HG02588 (cell line): ENCODE measurements around the gene HOXB7.

Experiments used
- ATAC-seq: cut with Tn5 transposase; IDR thresholded peaks from one replicate; pipeline ENCODE4 v1.9.1; 2021; ENCODE audit warnings: mild to moderate bottlenecking, moderate library complexity; ENCODE audit not compliant: unreplicated experiment

The HOXB7 gene

DNA sequence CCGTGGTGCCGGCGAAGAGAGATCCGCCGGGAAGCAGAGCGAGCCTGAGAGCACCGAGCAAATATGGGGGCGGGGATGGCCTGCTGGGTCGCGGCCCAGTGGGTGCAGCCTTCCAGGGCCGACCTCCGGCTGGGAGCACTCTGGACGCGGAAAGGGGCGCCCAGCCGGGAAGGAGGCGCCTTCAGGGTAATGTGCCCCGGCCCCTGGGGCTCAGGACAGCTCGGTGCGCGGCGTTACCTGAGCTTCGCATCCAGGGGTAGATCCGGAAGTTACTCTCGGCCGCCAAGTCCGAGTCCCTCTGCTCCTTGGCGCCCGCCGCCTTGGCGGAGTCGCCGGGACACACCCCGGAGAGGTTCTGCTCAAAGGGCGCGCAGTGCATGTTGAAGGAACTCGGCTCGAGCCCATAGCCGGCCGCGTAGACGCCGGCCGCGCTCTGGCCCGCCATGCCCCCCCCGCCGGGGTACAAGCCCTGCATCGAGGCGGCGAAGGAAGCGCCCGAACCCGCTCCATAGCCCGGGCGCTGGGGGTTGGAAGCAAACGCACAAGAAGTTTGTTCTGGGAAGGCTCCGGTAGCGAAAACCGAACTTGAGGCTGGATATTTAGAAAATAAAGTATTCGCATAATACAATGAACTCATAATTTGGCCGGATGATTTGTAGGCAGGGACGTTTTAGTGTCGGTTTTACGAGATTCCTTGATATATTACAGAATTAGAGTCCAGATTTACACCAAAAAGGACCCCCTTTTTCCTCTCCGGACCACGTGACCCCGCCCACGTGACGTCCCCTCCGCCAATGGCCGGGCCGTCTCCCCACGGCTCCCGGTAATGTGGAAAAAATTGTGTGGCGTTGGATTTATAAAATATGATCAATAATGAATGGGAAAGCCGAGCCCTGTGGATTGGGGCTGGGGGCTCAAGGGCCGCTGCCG is at the start of gene HOXB7:
Gene HOXB7 (minus strand): TSS at position 736 of the 930 bp plus-strand sequence. CDS start 99 bp downstream, at position 637.
- ATAC-seq: no peak

DNA sequence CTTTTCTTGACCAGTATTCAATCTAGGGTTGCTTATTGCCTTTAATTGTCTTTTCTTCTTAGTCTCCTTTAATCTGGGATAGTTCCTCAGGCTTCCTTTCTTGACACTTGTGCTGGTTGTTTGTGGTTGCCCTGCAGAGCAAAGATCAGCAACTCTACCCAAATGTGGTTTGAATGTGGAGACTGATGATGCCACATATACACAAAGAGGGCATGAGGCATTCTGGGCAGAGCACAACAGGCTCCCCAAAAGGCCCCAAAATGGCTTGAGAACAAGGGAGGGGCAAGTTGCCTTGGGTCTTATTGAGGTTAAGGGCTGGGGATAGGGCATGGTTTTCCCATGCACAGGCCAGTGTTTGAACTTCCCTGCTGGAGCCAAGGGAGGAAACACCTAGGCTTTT is 45.1 kb upstream of the HOXB7 start:
- no peak for ATAC-seq

DNA sequence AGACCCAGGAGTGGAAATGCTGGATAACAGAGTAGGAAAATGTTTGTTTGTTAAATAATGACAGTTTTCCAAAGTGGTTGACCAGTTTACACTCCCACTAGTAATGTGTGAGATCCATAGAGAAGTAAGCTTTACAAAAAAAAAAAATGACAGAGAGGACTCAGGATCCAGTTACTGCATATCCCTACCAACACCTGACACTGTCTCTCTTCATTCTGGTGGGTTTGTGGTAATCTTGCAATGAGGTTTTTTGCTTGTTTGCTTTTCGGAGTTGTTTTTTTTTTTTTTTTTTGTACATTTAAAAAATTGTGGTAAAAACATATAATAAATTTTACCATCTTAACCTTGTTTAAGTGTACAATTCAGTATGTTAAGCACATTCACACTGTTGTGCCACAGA is 38.9 kb upstream of the HOXB7 start:
- ATAC-seq: no peak

DNA sequence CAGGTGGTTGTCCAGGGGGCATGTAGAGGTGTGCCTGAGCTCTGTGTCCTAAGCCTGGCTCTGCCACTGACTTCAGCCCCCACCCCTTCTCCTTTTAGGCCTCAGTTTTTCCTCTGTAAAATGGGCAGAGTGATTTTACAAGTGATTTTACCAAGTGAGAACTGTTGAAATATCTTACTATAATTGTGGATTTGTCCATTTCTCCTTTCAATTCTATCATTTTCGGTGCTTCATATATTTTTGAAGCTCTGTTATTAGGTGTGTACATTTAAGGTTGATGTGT is 37.1 kb upstream of the HOXB7 start:
- no peak for ATAC-seq

DNA sequence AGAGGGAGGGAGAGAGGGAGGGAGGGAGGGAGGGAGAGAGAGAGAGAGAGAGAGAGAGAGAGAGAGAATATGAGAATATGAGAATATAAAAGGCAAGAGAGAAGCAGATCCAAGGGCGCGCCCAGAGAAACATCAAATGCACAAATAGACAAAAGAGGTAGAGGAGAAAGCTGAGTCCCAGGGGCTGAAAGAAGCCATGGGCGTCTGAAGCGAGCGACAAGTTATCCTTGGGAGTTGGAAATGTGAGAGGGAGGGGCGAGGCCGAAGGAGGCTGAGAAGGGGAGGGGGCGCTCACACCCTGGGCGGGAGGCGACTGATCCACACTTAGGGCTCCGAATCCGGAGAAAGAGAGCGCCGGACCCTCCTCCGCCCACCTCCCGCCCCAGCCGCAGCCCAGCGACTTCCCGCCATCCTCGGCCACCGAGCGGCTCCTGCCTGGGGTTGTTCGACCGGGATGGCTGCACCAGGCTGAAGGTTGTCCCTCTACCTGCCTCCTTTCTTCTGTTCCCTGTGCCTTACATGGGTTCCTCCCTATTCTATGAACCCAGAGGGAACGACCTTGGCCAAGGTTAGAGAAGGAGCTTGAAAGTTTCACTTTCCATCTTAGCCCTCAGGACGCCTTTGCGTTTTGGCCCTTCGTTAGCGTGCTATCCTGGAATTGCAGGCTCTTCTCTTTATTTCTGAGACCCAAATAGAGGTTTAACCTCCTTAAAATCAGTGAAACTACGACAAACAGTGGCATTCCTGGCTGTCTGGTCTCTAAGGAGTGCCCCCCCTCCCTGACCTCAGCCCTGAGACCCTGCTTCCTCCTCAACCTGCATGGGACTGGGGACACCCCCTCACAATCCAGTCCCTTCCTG is 36.5 kb upstream of the HOXB7 start:
- no peak for ATAC-seq

DNA sequence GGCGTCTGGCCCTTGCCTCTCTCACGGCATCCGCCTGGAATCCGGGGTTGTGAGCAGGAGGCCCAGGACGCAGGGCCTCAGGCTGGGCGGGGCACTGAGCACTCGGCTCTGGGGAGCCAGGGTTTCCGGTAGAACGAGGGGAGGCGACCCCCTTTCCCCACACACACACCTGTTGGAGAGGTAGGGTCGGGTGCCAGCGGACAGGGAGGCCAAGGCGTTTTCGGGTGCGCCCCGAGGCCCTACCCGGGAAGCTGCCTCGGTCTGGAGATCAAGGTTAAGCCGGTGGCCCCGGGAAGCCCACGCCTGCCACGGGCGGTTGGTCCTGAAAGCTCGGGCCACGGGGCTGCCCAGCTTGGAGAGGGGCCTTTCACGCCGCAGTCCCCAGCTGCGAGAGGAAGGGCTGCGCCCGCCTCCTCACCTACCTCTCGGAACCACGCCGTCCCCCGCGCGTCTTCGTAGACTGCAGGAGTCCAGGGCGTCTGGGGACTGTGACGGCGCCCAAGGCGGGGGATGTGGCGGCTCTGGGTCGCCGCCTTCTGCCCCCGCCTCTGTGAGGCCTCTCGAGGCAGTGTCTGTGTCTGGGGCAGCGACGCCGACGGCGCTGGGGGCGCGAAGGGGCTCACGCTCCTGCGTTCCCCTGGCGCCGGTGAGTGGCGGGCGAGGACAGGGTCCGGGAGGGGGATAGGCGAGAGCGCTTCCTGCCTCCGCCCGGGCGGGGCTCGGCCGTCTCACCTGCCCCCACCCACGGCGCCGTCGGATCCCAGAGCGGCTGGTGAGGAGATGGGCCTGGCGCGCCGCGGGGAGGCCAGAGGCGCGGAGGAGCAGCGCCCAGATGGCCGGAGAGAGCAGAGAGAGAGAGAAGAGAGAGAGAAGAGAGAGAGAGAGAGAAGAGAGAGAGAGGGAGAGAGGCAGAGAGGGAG is 35.6 kb upstream of the HOXB7 start:
- no peak for ATAC-seq

DNA sequence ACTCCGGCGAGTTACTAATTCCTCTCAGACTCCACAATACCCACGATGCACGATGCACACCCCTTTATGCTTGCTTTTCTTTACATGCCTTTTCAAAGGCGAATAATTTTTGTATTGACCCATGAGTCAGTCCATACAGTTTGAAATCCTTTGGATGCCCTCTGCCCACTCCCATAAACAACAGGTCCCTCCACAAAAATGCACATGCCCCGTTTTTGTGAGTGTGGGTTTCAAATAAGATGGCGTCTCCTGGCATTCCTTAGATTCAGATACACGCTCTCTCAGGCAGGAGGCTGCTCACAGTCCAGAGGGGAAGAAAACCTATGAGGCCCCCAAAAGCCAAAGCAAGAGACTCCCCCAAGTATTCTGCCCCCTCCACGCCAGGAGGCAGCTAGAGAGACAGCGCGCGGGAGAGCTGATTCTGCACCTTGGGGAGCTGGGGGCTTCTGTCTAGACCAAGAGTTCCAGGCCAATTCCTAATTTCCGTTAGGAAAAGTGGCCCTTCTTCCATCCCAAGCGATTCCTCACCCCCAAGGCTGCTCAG is 34.9 kb upstream of the HOXB7 start:
- ATAC-seq: no peak

DNA sequence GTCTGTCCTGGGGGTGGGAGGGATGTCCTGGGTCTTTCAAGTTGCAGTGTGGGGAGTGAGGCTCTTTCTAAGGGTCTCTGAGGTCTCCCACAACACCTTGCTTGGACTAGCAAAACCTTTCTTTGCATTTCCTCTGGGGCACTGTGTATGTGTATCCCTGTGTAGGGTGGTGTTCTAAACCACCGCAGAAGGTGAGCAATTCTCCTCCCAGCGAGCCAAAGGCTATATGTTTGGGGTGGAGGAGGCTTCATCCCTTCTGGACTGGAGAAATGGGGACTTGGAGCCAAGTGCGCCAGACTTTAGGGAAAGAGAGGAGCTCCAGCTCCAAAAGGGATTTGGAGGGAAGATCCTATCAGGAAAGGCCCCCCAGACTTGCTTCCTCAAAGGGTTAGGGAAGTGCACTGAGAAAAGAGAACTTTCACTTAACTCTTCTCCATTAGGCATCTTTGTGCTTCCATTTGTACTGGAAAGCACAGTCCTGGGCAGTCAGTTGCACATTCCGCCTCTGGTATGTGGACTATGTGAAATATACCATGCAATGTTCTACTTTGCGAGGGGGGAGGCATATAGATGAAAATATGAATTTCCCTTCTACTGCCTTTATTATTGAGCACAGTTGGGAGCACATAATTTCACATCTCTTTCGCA is 34.2 kb upstream of the HOXB7 start:
- ATAC-seq: no peak

DNA sequence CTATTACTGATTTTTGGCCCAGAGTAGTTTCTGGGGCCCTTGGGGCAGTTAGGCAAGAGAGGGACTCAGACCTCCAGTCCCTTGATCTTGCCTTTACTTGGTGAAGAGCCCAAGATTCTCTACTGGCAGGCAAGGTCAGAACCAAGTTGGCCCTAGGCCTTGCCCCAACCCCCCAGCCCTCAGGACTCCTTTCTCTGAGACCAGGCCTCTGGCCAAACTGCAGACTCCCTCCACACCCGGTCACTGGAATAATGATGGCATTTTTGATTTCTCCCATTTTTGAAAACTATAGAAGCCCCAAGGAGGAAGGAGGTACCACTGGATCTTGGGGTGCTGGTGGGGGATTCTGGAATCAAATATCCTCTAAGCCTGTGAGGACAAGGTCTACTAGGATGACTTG is 33.3 kb upstream of the HOXB7 start:
- no peak for ATAC-seq

DNA sequence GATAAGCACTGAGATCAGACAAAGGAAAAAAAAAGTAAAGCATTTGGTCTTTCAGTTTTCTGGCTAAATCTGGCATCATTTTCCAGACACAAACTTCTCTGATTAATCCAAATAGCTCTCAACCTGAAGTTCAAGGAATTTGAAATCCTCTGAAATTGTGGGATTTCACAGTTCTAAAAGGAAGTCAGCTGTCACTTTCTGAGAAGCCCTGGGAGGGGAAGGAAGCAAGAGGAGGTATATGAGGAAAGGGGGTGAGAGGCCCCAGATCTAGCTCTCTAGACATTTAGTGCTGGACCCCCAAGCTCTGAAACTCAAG is 32.8 kb upstream of the HOXB7 start:
- ATAC-seq: no peak

DNA sequence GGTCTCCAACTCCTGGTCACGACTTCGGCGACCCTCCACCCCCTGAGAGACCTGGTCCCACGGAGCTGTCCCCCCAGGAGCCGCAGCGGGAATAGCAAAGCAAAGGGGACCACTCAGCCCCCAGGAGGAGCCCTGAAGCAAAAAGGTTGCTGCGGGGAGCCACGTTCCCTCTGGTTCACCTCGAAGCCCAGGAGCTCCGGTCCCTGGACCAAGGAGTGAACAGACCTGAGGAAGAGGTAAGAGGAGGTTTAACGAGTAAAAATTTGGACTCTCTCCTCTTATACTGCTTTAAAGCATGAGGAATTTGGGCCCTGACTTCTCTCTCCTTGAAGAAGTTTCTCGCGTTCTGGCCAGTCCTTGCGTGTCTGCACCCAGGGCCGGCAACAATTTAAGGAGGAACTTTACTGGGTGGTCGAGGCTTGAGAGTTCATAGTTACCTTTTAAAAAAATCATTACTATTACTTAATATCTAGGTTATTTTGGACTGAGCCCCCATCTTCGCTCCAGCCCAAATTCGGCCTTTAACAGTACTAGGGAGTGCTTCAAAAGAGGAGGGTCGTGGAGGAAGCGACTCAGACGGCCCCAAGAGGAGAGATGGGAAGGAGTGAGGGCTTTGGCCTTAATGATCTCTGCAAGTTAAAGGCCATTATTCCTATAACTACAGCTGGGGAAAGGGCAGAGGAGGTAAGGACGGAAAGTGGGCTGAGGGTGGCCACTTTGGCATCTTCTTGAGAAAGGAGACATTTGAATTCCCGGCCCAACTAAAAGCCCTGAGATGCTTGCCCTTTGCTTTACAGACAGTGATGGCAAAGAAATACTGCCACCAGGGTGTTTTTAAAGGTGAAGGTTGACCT is 32.3 kb upstream of the HOXB7 start:
- no peak for ATAC-seq

DNA sequence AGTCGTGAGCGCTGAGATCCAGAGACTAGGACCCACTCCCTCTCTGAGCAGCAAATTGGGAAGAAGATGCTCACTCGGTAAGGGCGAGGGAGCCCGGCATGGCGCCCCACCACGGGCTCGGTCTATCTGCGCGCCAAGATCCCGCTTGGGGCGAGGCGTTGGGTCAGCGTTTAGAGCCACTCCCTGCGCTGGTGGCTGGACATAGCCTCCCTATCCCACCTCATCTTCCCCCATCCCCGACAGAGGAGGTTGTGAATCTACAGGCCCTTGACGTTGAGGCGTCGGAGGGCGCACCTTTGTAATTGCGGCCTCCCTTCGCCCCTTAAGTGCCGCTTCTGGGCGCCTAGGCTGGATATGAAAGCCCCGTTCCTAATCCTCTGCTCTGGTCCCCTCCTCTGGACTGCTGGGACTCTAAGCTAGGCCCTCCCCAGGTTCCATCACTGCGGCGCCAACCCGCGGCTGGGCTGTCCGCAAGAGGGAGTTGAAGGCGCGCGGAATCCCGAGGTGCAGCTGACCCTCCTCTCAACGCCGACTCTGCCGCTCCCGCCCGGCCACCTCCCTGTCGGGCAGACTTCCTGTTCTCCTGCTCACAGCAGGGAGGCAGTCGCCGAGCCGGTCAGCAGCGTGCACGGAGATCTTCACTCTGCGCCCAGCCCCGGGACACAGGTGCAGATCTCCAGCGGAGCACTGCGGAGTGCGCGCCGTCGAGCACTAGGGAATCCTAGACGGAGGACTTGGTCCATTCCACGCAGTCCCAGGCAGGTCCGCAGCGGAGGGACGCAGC is 31.4 kb upstream of the HOXB7 start:
- ATAC-seq: no peak

DNA sequence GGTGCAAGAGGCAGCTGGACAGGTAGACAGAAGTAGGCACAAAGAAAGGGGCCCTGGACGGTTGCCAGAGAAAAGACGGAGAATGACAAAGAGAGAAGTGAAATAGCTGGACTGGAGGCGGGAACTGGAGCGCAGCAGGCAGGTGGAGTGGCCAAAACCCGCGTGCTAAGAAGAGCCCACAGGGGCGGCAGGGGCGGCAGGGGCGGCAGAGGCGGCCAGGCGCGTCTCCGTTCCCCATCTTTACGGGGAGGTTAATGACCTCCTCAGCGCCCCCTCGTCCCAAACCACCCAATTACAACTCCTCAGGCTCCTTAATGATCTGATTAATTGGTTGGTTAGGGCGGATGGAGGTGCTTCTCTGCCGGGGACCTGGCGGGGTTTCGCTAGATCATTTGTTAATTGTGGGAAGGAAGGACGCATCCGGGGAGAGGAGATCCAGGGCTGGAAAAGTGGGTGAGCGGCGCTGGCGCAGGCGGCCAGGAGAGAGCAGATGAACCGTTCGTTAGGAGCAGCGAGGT is 30.8 kb upstream of the HOXB7 start:
- no peak for ATAC-seq

DNA sequence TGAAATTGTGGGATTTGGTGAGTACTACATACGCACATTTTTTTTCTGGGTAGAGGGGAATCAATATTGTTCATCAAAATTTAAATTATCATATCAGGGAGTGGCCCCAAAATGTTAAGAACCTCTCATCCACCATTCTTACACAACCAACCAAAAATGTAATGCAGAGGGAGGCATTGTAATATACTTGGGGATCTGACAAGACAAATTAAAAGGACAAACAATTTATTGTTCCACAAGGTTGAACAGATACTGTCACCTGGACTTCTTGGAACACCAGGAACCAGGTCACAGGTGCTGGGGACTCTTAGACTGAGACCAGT is 30.0 kb upstream of the HOXB7 start:
- no peak for ATAC-seq

DNA sequence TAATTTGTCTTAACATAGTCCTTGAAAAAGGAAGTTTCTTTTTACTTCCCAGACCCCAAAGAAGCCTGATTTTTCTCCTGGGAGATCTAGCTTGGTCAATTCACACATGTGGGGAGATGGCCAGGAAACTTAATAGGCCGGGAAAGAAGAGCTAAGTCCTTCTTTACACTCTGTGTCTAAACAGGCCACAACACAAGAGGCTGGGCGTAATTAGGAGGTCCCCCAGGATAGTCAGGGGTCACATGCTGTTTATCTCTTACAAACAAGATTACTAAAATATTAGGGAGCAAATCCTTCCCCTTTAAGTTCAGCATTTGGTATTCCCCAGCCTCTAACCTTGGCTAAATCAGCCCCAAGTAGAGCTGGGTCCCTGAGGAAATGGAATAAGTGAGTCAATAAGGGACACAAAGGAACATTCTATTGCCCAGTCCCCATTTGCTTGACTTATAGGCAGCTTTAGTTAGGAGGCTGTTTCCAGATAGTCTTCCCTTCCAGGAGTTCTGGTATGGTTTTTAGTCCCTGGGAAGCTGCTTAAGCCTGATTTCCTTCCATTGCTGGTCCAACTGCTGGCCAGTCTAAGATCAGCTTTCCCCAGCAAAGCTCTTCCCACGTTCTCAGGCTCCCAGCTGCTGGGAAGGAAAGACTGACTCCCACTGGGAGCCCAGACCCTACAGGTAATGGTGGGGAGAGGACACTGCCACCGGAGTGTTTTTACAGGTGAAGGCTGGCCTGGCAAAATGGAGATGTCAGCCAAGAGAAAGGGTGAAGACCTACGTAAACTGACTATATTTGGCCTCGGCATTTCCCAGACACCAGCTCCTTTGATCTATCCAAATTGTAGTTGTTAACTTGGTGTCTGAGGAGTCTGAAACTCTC is 29.4 kb upstream of the HOXB7 start:
- no peak for ATAC-seq

DNA sequence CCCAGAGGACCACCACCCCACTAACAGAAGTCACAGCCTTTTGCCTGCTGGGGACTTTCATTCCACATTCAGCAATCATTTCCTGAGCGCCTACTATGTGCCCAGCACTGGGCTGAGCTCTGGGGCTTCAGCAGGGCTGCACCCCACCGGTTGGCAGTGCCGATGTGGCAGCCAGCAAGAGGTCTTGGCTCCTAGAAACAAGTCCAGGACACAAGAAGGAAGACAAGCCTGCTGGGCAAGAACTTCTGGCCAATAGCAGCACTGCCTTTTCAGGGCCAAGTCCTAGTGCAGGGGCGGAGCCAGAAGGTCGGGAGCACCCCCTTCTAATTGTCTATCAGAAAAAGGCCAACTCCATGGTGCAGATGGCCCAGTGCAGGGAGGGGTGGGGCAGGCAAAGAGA is 28.3 kb upstream of the HOXB7 start:
- ATAC-seq: no peak

DNA sequence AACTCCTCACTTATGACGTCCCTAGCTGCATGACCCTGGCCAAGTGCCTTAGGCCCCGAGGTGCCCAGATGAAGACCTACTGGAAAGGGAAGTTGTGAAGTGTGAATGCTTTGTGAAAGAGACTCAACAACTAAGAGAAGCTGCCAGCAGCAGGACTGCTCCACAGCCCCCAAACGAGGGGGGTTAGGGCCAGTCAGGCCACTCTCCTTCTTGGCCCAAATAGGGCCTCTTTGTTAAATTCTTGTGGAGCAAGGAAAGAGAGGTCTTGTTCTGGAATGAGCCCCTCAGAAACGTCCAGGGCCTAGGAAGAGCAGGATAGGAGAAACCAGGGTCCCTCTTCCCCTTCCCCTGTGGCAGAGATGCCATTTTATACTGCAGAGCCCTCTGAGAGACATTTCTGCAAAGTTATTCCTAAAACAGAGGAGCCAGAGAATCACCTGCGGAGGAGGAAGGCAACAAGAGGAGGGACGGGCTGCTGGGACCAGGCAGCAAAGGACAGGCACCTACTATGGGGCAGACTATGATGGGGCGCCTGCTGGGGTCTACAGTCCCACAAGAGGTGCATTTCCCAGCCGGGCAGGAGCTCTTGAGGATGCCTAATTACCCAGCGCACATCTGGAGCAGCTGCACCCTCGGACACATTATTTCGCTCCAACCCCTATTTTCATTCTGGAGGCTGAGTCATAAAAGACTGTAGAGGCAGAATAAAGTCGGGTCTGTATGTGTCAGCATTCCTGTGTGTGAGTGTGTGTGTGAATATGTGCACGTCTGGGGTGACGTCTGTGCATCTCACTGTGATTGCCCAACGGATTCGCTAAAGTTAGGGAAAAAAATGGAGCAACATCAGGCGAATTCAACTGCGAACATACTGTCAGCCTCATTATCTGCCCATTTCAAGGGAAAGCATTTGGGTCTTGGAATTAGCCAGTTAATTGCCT is 26.8 kb upstream of the HOXB7 start:
- ATAC-seq: no peak
